Endothelial cell of umbilical vein (primary cell): ENCODE measurements around the gene MEOX1. TPM values are rescaled to one million over a fixed set of nuclear protein-coding genes. Genes with fewer than 3 reads are reported as not detected.

Experiments
- BruUV-seq: library from RNA; stranded (reverse); fragments of 400-500 nt; replicated peaks from 2 replicates; lab custom pipeline; 2021; lab: Mats Ljungman, UMichigan
- CTCF ChIA-PET: fragments of 300-600, 350-600 bp; sonication (Branson Sonifier 250); formaldehyde crosslinking; loops from one replicate; lab custom pipeline; 2021; ENCODE audit warnings: antibody characterized with exemption, inconsistent platforms; lab: Charles Lee
- POLR2A ChIA-PET: fragments of 300-600, 350-600 bp; sonication (Branson Sonifier 250); formaldehyde crosslinking; loops from one replicate; lab custom pipeline; 2021; ENCODE audit warnings: antibody characterized with exemption, inconsistent platforms; lab: Charles Lee
- DNase-seq: peaks from one replicate; pipeline ENCODE4 v3.0.0-alpha.2; 2011; ENCODE audit warnings: low read depth, low spot score
- FAIRE-seq: peaks from 2 replicates; lab custom pipeline; 2011; peaks lifted over from hg19 to GRCh38; lab: Jason Lieb, UNC
- H2AFZ ChIP-seq: 2 replicates; pipeline ENCODE4 v1.6.0; 2012; ENCODE audit warnings: low read depth, low read length, control low read depth, inconsistent platforms
- H3K27ac ChIP-seq: 2 replicates; pipeline ENCODE4 v1.5.1; 2011; ENCODE audit warnings: low read depth, mild to moderate bottlenecking, control low read depth, low read length, moderate library complexity; ENCODE audit not compliant: insufficient read depth
- H3K27me3 ChIP-seq, 2 experiments: 2 replicates each; pipeline versions ENCODE4 v1.6.0 to v1.6.1; 2011; ENCODE audit warnings: low read length in 2 of 2, mixed read lengths in 1 of 2; ENCODE audit not compliant: control insufficient read depth in 2 of 2, insufficient read depth in 2 of 2
- H3K36me3 ChIP-seq, 2 experiments: 2 replicates in 1 of 2; 3 replicates in 1 of 2; pipeline ENCODE4 v1.5.1; 2011; ENCODE audit warnings: low read length in 2 of 2, mild to moderate bottlenecking in 1 of 2, moderate library complexity in 1 of 2; ENCODE audit not compliant: control insufficient read depth in 2 of 2, insufficient read depth in 2 of 2; ENCODE audit errors: extremely low read depth in 1 of 2
- H3K4me1 ChIP-seq: 3 replicates; pipeline ENCODE4 v1.5.1; 2011; ENCODE audit warnings: mild to moderate bottlenecking, low read length; ENCODE audit not compliant: control insufficient read depth, insufficient read depth; ENCODE audit errors: extremely low read depth
- H3K4me2 ChIP-seq: 2 replicates; pipeline ENCODE4 v1.6.1; 2011; ENCODE audit warnings: low read length, control low read depth, mixed read lengths; ENCODE audit not compliant: insufficient read depth
- H3K4me3 ChIP-seq, 3 experiments: fragments of 200-600 bp in 1 of 3; sonication (generic), shearing (Covaris generic) in 1 of 3; replicated peaks in 1 of 3; 2 replicates each; pipeline ENCODE4 v1.5.1; 2011 to 2016; ENCODE audit warnings: control low read depth in 3 of 3, low read length in 3 of 3, mild to moderate bottlenecking in 2 of 3, inconsistent platforms in 1 of 3, low read depth in 1 of 3, moderate library complexity in 1 of 3; ENCODE audit not compliant: insufficient read depth in 1 of 3
- H3K79me2 ChIP-seq: 2 replicates; pipeline ENCODE4 v1.6.0; 2012; ENCODE audit warnings: low read length, inconsistent platforms; ENCODE audit not compliant: control insufficient read depth, insufficient read depth
- H3K9ac ChIP-seq: replicated peaks from 2 replicates; pipeline ENCODE3; 2011; ENCODE audit warnings: low read length, control low read depth; ENCODE audit not compliant: insufficient read depth; ENCODE audit errors: extremely low read depth
- H3K9me1 ChIP-seq: replicated peaks from 3 replicates; pipeline ENCODE4 v1.6.0; 2011; ENCODE audit warnings: mild to moderate bottlenecking, low read length; ENCODE audit not compliant: control insufficient read depth, insufficient read depth; ENCODE audit errors: extremely low read depth
- H3K9me3 ChIP-seq: replicated peaks from 2 replicates; pipeline ENCODE4 v1.5.1; 2012; ENCODE audit warnings: low read length, inconsistent platforms; ENCODE audit not compliant: control insufficient read depth, insufficient read depth
- H4K20me1 ChIP-seq: replicated peaks from 2 replicates; pipeline ENCODE3; 2011; ENCODE audit warnings: mild to moderate bottlenecking, low read length; ENCODE audit not compliant: control insufficient read depth, insufficient read depth; ENCODE audit errors: extremely low read depth
- CTCF ChIP-seq, 2 donors: IDR thresholded peaks; 1 replicate in 1 of 2; 2 replicates in 1 of 2; pipeline ENCODE4 v1.5.1; 2011; ENCODE audit warnings: low read length in 2 of 2, mild to moderate bottlenecking in 2 of 2, moderate library complexity in 2 of 2, control low read depth in 1 of 2, inconsistent platforms in 1 of 2, low read depth in 1 of 2; ENCODE audit not compliant: insufficient read depth in 1 of 2; ENCODE audit errors: extremely low read depth in 1 of 2
- EZH2 ChIP-seq: IDR thresholded peaks from 2 replicates; pipeline ENCODE4 v1.6.1; 2012; ENCODE audit warnings: borderline replicate concordance, low read depth, mild to moderate bottlenecking, moderate library complexity, low read length, inconsistent platforms; ENCODE audit not compliant: severe bottlenecking
- FOS ChIP-seq: IDR thresholded peaks from 2 replicates; pipeline ENCODE4 v1.6.1; 2011; ENCODE audit warnings: mild to moderate bottlenecking, low read length, moderate library complexity, borderline replicate concordance; ENCODE audit not compliant: insufficient read depth
- GATA2 ChIP-seq: IDR thresholded peaks from 2 replicates; pipeline ENCODE4 v1.7.0; 2011; ENCODE audit warnings: low read depth, mild to moderate bottlenecking, moderate library complexity, mixed read lengths, low read length; ENCODE audit not compliant: insufficient read length, insufficient read depth
- JUN ChIP-seq: IDR thresholded peaks from 2 replicates; pipeline ENCODE4 v1.6.1; 2011; ENCODE audit warnings: borderline replicate concordance, low read depth; ENCODE audit not compliant: insufficient read length, insufficient read depth
- MYC ChIP-seq: IDR thresholded peaks from one replicate; pipeline ENCODE4 v1.6.1; 2011; ENCODE audit warnings: mild to moderate bottlenecking, low read depth, low read length
- POLR2A ChIP-seq: IDR thresholded peaks from 2 replicates; pipeline ENCODE4 v1.6.1; 2012; ENCODE audit warnings: low read depth, mild to moderate bottlenecking, control low read depth, low read length
- POLR2AphosphoS5 ChIP-seq: IDR thresholded peaks from 2 replicates; pipeline ENCODE4 v1.6.1; 2012; ENCODE audit warnings: low read depth, mild to moderate bottlenecking, control low read depth, low read length, moderate library complexity; ENCODE audit not compliant: insufficient read depth
- dilution Hi-C: fragments of 300-500 bp; cut with MboI; formaldehyde crosslinking; loops from one replicate; pipeline ENCODE4 v1.15.0; 2019; ENCODE audit warnings: low sequenced_read_pairs; ENCODE audit not compliant: extremely low pct_ligation_motif_present
- intact Hi-C: fragments of 100-400 bp; cut with micrococcal nuclease; formaldehyde crosslinking; loops from one replicate; pipeline ENCODE4 v1.10.0; 2022
- polyA plus RNA-seq, 4 experiments: library from polyadenylated mRNA; depleted of rRNA in 3 of 4; stranded (reverse) in 3 of 4; unstranded in 1 of 4; fragments of >200 nt; gene quantifications; 2 replicates each; pipeline versions ENCODE4 v1.2.1 to v1.2.3, GENCODE V29; 2011 to 2012; ENCODE audit warnings: missing spikeins in 1 of 4
- total RNA-seq: library from RNA; stranded (reverse); gene quantifications from 2 replicates; pipeline ENCODE4 v1.2.3, GENCODE V29; 2021
- TF ChIP-seq, protein P1 (sequence below): IDR thresholded peaks from 2 replicates; pipeline ENCODE4 v1.6.1; 2011; ENCODE audit not compliant: insufficient read depth, insufficient read length

Gene MEOX1
- total and polyA plus RNA-seq, 2 donors (not counting 3 experiments of a cell fraction or from before 2014, with no cell fraction given): 0.06 TPM; not detected in 1

DNA sequence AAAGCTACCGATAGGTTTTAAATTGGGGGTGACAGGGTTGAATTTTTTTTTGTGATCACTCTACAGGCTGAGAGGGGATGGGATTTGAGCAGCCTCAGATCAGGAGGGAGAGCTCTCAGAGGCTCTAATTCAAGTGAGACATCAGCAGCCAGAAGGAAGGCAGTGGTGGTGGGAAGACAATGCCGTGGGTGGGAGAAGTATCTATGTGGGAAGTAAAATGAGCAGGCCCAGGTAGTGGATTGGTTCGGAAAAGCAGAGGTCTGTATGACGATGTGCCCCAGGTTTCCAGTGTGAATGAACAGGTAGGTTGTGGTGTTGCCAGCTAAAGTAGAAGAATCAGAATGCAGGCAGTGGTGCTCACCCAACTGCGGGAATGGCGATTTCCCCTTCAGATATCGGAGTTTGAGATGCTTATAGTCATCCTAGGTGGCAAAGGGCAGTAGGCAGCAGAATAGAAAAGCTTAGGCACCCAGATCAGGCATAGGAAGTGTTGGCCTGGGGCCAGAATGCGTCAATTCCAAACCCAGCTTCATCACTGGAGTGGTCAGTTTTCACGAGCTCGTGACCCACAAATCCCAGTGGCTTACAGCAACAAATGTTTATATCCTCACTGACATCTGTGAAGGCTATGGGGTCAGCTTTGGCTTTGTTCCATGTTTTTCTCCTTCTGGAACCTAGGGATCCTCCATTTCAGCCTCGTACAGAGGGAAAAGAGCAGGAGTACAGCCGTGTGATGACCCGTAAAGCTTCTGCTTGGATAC lies 24.0 kb downstream of the MEOX1 start:
- DNase-seq (no peak), FAIRE-seq (no peak)
- H3K27me3 ChIP-seq: peaks cover 0 to 2% of the 10 kb centered on the region in 2 experiments
- H3K79me2 ChIP-seq: no peaks in the 10 kb centered on the region
- H3K4me1 ChIP-seq: peaks cover 3% of the 10 kb centered on the region
- POLR2A ChIA-PET: no interaction called here
- no peaks in the 10 kb centered on the region for H3K9me1 ChIP-seq
- H3K27ac ChIP-seq: no peak overlapping the region
- H3K9ac ChIP-seq: no peak overlapping the region
- no peak for TF ChIP-seq FOS
- TF ChIP-seq, protein P1, sequence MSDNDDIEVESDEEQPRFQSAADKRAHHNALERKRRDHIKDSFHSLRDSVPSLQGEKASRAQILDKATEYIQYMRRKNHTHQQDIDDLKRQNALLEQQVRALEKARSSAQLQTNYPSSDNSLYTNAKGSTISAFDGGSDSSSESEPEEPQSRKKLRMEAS: no peak
- no peak for TF ChIP-seq POLR2AphosphoS5
- no peak for TF ChIP-seq CTCF (IDR thresholded peaks at IDR 0.05; ENCODE audit: extremely low read depth in 1 of 2, insufficient read depth in 1 of 2, low read depth in 1 of 2, low read length in 2 of 2)
- no peak for TF ChIP-seq MYC
- no peak for TF ChIP-seq POLR2A
- no peak for TF ChIP-seq EZH2
- no peak for TF ChIP-seq GATA2
- no peak for TF ChIP-seq JUN
- no peak overlapping the region for H2AFZ ChIP-seq
- intact Hi-C loops: no loop called here
- H3K4me2 ChIP-seq: no peak overlapping the region
- H3K4me3 ChIP-seq: no peak overlapping the region
- H3K9me3 ChIP-seq: no peaks in the 10 kb centered on the region
- no TSS peak for BruUV-seq
- H3K36me3 ChIP-seq: no peaks in the 10 kb centered on the region
- no peaks in the 10 kb centered on the region for H4K20me1 ChIP-seq
- dilution Hi-C loops: no loop called here
- CTCF ChIA-PET: interaction anchor here (0.7 to 4.5 kb wide), 2 partner anchors 25 to 36 kb away, joined by 3 to 16 read pairs; no protein-coding TSS in a partner anchor
